ENCODE results near the gene OR2T12. TPM values are rescaled to one million over a fixed set of nuclear protein-coding genes. Genes with fewer than 3 reads are reported as not detected.
"Not testable (repeated sequence)": the region's sequence is repeated elsewhere in the genome, so short reads cannot be mapped to it uniquely, and the experiment has no call there.

The OR2T12 gene, protein sequence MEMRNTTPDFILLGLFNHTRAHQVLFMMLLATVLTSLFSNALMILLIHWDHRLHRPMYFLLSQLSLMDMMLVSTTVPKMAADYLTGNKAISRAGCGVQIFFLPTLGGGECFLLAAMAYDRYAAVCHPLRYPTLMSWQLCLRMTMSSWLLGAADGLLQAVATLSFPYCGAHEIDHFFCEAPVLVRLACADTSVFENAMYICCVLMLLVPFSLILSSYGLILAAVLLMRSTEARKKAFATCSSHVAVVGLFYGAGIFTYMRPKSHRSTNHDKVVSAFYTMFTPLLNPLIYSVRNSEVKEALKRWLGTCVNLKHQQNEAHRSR
- total RNA-seq = not detected

DNA sequence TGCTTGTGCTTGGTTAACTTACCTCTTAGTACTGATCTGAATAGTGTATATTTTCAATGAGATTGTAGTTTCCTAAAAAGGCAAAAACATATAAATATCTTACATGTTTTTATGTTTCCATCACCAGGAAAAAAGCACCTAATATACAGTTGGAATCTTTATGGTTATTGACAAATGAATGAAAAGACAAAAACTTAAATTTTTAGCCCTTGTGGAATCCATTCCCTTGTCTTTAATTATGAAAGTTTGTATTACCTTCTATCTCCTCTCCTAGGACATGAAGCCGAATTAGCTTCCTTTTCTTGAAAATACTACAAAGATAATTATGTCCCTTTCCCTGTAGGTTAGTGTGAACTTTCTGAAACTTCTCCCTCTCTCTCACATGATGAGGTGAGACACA is at the start of gene OR2T12:
OR2T12 (minus strand) TSS at position 101 of the 400 bp plus-strand sequence. CDS start 7,846 bp downstream, outside the sequence.
- DNase-seq (ENCODE audit: low spot score) = no peak
- no peak for ATAC-seq

DNA sequence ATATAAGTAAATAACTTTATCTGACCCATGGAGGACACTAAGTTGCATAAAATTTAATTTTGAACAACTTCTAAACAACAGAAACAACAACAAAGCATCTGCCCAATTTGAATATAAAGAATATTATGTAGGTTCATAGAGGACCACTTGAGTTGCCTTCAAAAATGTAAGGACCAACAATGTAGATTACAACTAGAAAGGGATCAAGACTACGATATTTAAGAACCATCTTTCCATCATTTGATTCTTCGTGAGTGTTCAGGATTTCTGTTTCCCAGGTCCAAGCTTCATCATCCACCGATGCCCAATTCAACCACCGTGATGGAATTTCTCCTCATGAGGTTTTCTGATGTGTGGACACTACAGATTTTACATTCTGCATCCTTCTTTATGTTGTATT is 45.3 kb upstream of the OR2T12 start, which contains the start of gene OR14C36:
OR14C36 (plus strand) TSS at position 301 of the 400 bp plus-strand sequence; CDS start at position 301, 0 bp downstream.
- ATAC-seq (no peak), DNase-seq (ENCODE audit: low spot score) (no peak)

DNA sequence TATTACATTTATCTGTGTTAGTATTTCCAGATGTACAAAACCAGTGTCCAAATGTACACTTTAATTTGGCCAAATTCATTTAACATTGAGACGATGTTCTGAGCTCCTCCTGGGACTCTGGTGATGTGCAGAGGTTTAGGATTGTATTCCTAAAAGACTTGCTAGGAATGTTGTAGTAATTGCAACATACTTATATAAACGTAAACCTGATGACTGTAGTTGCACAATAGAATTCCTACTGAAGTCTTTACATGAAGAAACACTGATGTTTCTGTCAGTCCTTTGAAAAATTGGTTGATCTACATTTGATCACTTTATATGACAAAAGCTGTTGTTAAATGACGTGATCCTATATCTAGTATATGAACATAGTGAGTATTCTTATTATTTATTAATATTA is 40.2 kb upstream of the OR2T12 start:
- DNase-seq (ENCODE audit: low spot score) = no peak
- no peak for ATAC-seq

DNA sequence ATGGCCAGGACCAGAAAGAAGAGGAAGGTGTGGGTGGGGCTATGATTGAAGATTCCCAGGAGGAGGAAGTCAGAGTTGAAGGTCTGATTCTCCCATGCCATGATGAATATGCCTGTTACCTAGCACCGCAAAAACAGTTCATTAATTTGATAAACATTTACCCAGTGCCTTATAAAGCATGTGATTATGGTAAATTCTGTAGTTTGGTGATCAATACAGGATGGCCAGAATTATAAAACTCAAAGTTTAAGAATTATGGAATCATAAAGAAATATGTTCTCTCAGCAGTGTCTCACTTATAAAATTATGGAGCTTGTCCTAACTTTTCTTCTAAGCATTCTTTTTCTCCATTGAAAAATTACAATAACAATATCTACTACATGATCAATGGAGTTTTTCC is 21.2 kb upstream of the OR2T12 start, which contains the start of gene OR2M7:
OR2M7 (minus strand) TSS at position 101 of the 400 bp plus-strand sequence; CDS start at position 101, 0 bp downstream.
- no peak for ATAC-seq
- DNase-seq (ENCODE audit: low spot score) = no peak

DNA sequence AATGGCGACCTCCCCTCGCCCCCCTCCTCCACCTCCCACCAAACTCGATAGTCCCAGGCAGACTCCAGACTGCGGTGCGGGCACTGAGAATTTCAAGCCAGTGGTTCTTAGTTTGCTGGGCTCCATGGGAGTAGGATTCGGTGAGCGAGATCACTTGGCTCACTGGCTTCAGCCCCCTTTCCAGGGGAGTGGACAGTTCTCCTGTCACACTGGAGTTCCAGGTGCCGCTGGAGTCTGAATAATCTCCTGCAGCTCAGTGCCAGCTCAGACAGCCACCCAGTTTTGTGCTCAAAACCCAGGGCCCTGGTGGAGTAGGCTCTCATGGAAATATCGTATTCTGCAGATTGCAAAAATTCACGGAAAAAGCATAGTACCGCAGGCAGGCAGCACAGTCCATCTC is 13.6 kb upstream of the OR2T12 start:
- DNase-seq (ENCODE audit: low spot score) = no peak
- ATAC-seq = no peak

DNA sequence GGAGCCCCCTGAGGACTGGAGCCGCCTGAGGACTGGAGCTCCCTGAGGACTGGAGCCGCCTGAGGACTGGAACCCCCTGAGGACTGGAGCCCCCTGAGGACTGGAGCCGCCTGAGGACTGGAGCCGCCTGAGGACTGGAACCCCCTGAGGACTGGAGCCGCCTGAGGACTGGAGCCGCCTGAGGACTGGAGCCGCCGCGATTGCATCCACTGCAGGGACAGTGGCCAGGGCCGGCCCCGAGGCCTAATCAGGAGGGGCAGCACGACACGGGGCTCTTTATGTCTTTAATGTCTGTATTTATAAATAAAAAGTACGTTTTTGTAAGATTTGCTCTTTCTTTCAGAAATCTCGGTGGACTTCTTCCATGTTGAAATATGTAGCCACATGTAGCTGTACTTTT is 3.5 kb upstream of the OR2T12 start:
- not testable (repeated sequence) for DNase-seq (ENCODE audit: low spot score); ATAC-seq

DNA sequence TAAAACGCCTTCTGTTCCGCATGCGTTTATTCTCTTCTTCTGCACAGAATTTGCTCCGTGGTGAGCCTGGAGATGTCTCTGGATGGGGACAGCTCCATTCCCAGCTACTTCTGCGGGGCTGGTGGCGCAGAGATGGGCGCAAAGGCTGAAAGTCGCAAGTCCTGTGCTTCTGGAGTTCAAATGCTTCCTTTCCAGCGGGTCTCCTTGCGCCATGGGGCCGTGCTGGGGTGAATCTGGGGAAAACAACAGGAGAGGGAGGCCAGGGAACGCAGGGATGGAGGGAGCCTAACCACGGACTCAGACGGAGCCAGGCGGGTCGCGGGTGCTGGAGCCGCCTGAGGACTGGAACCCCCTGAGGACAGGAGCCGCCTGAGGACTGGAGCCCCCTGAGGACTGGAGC is 2.9 kb upstream of the OR2T12 start:
- ATAC-seq (no peak), DNase-seq (ENCODE audit: low spot score) (no peak)

DNA sequence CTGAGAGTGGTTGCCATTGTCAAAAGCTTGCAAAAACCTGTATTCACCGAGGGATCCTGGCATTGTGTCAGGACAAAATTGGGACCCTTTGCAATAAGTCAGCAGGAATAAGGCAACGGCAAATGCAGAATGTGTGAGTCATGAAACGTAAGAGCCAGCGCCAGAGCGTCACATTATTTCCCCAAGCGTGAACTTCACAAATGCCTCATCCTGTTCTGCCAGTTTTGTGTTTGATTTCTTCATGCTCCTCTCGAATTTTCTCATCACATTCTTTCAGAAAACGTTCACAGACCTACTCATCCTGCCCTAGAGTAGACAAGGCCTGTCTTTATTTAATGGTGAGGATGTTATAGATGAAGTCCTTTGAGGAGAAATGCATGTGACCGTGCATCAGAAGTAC is 2.4 kb upstream of the OR2T12 start:
- ATAC-seq; DNase-seq (ENCODE audit: low spot score): not testable (repeated sequence)

DNA sequence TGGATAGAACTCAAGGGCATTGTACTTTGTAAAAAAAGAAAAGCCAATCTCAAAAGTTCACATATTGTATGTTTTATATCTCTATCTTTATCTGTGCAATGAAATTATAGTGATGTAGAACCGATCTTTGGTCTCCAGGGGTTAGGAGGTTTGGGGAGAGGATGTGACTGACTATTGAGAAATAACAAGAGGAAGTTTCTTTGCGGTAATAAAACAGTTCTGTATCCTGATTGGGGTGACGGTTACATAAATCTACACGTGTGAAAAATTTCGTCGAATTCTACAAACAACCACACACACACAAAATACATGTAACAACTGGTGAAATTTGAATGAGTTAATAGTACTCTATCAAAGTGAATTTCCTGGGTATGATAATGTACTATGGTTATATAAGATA is 14.8 kb downstream of the OR2T12 start:
- ATAC-seq = no peak
- DNase-seq (ENCODE audit: low spot score) = no peak

DNA sequence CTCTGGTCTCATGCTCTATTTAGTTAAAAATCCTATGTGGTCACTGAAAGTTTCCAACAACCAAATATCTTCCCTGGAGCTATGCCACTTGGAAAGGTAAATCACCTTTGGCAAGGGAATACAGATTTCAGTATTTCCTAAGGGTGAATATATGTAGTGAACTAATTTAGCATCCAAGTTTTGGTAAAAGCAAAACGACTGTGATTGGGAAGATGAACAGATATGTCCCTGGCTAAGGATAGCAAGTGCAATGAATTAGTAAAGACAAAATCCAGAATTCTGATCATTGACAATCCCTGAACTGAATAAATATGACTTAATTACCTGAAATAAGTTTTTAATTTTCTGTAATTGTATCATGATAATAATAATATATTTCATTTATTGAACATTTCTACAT is 25.3 kb downstream of the OR2T12 start, which contains the start of gene OR2T33:
OR2T33 (minus strand) TSS at position 101 of the 400 bp plus-strand sequence. CDS start 4,162 bp downstream, outside the sequence.
- ATAC-seq (no peak), DNase-seq (ENCODE audit: low spot score) (no peak)

DNA sequence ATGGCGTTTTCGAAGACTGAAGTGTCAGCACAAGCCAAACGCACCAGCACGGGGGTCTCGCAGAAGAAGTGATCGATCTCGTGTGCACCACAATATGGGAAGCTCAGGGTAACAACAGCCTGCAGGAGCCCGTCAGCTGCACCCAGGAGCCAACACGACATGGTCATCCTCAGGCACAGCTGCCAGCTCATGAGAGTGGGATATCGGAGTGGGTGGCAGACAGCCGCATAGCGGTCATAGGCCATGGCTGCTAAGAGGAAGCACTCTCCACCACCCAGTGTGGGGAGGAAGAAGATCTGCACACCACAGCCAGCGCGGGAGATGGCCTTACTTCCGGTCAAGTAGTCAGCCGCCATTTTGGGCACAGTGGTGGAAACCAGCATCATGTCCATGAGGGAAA is 30.0 kb downstream of the OR2T12 start:
- ATAC-seq; DNase-seq (ENCODE audit: low spot score): not testable (repeated sequence)

DNA sequence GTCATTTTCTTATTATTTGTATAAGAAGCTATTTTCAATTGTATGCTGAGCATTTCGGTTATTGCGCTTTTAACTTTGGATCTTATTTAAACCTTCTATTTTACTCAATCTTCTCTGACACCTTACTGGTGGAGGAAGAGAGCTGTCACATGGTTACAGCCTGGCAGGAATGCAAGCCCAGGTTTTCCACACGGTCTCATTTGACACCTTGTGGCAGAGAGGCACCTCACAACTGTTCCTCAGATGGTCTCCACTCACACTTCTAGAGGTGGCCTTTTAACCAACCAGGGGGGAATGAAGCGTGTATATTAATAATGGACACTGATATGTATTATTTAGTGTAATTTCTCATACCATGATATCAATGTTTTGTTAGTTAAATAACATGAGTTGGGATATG is 35.0 kb downstream of the OR2T12 start:
- ATAC-seq (no peak), DNase-seq (ENCODE audit: low spot score) (no peak)

DNA sequence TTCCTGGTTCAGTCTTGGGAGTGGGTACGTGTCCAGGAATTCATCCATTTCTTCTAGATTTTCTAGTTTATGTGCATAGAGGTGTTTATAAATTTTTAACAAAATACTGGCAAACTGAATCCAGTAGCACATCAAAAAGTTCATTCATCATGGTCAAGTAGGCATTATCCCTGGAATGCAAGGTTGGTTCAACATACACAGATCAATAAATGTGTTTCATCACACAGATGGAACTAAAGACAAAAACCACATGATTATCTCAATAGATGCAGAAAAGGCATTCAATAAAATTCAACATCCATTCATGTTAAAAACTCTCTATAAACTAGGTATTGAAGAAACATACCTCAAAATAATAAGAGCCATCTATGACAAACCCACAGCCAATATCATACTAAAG is 43.9 kb downstream of the OR2T12 start:
- DNase-seq (ENCODE audit: low spot score); ATAC-seq: not testable (repeated sequence)

DNA sequence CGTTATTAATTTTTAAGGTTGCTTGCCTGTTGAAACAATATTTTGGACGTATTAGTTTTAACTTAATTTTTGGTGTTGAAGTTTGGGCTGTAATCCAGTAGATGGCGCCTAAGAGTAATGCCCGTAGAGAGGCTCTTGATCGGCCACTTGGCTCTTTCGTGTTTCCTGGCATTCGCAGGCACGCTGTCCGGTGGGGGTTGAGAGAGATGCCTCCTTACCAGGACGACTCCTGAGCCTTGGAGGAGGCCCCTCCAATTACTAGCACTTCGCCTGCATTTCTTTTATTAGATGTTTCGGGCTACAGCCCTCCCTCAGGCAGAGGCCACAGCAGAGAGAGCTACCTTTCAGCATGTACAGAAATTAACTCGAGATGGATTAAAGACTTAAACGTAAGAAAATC is 60.0 kb downstream of the OR2T12 start:
- DNase-seq (ENCODE audit: low spot score) (no peak), ATAC-seq (peak; percentile 79)

Other genes with a start within 250 kb of the OR2T12 start
- not detected for gene OR2L13, start 208.2 kb downstream of the OR2T12 start, total RNA-seq
- not detected for gene OR2M5, start 158.3 kb downstream of the OR2T12 start, total RNA-seq
- gene OR2M2, start 128.6 kb downstream of the OR2T12 start, total RNA-seq = not detected
- gene OR2M3, start 106.2 kb downstream of the OR2T12 start, total RNA-seq = not detected
- not detected for gene OR2M4, start 72.0 kb downstream of the OR2T12 start, total RNA-seq
- gene OR2T33, start 25.4 kb downstream of the OR2T12 start, total RNA-seq = not detected
- gene OR2M7, start 21.1 kb upstream of the OR2T12 start, total RNA-seq = not detected
- not detected for gene OR14C36, start 45.4 kb upstream of the OR2T12 start, total RNA-seq
- gene OR2T4, start 58.2 kb upstream of the OR2T12 start, total RNA-seq = not detected
- gene OR2T6, start 72.3 kb upstream of the OR2T12 start, total RNA-seq = not detected
- not detected for gene OR2T1, start 99.6 kb upstream of the OR2T12 start, total RNA-seq
- not detected for gene OR2T2, start 142.2 kb upstream of the OR2T12 start, total RNA-seq
- not detected for gene OR2T3, start 169.9 kb upstream of the OR2T12 start, total RNA-seq
- not detected for gene OR2T5, start 185.2 kb upstream of the OR2T12 start, total RNA-seq
- not detected for gene OR2G6, start 204.6 kb upstream of the OR2T12 start, total RNA-seq